Kidney (tissue), 14 donors: Measurements from ENCODE around the gene OLFML2B. TPM values are rescaled to one million over a fixed set of nuclear protein-coding genes. Genes with fewer than 3 reads are reported as not detected.

ENCODE experiments used
- DNase-seq, 5 donors: peaks; one replicate each; pipeline ENCODE4 v3.0.0-alpha.2; 2013 to 2020
- FAIRE-seq: peaks from 2 replicates; lab custom pipeline; 2012; peaks lifted over from hg19 to GRCh38; lab: Jason Lieb, UNC
- H3K27ac ChIP-seq, 2 donors: one replicate each; pipeline ENCODE4 v1.7.0; 2013; ENCODE audit warnings: low read depth in 2 of 2, low read length in 2 of 2, inconsistent platforms in 1 of 2
- H3K27me3 ChIP-seq: one replicate; pipeline ENCODE4 v1.7.1; 2013; ENCODE audit warnings: low read length, inconsistent platforms; ENCODE audit not compliant: control insufficient read depth, insufficient read depth
- H3K36me3 ChIP-seq, 3 donors: one replicate each; pipeline versions ENCODE4 v1.7.0 to v1.7.1; 2013; ENCODE audit warnings: low read length in 3 of 3, control low read depth in 1 of 3, inconsistent platforms in 1 of 3; ENCODE audit not compliant: insufficient read depth in 3 of 3, control insufficient read depth in 2 of 3
- H3K4me1 ChIP-seq, 3 donors: one replicate each; pipeline versions ENCODE4 v1.7.0 to v1.7.1; 2013; ENCODE audit warnings: low read length in 3 of 3, inconsistent platforms in 1 of 3, low read depth in 1 of 3; ENCODE audit not compliant: control insufficient read depth in 2 of 3, insufficient read depth in 2 of 3
- H3K4me3 ChIP-seq, 3 donors: one replicate each; pipeline versions ENCODE4 v1.7.0 to v1.8.1; 2013; ENCODE audit warnings: low read length in 3 of 3, control low read depth in 1 of 3, inconsistent platforms in 1 of 3
- H3K9ac ChIP-seq, 3 donors: one replicate each; pipeline versions ENCODE4 v1.7.0 to v1.7.1; 2013; ENCODE audit warnings: low read length in 3 of 3, control low read depth in 1 of 3, inconsistent platforms in 1 of 3
- H3K9me3 ChIP-seq, 3 donors: one replicate each; pipeline versions ENCODE4 v1.7.0 to v1.7.1; 2013; ENCODE audit warnings: low read length in 3 of 3, control low read depth in 1 of 3, inconsistent platforms in 1 of 3; ENCODE audit not compliant: control insufficient read depth in 2 of 3, insufficient read depth in 1 of 3
- intact Hi-C: fragments of 100-400 bp; cut with DNase I; formaldehyde crosslinking; loops from one replicate; pipeline ENCODE4 v1.11.1; 2022
- polyA plus RNA-seq: library from polyadenylated mRNA; stranded (reverse); fragments of 350-450 nt; fragmentation: Illumina TruSeq; extraction: RNeasy Lipid Tissue Mini Kit (QIAGEN cat#74804); gene quantifications from one replicate; pipeline ENCODE4 v1.2.3, GENCODE V29; 2014; ENCODE audit warnings: low read depth, low replicate concordance; ENCODE audit not compliant: insufficient read depth
- total RNA-seq: library from RNA; stranded (reverse); fragmentation: NEBNext Ultra II Directional; extraction: Animal tissue kit (Norgen Biotek cat#: 25700); gene quantifications from one replicate; pipeline ENCODE4 v1.2.1, GENCODE V29; 2021
- TF ChIP-seq, protein P1 (sequence below): IDR thresholded peaks from 3 replicates; pipeline ENCODE4 v1.5.1; 2012; ENCODE audit warnings: mild to moderate bottlenecking, moderate library complexity, borderline replicate concordance; ENCODE audit not compliant: insufficient read depth; ENCODE audit errors: extremely low read depth
- donor health status: control.
- donor health status: control.
- donor health status: control.
- donor health status: control.
- donor health status: control.
- donor health status: DM: yes; HTN: yes; CAD: no.
- donor health status: Normal renal cell carcinoma (clear cell type).

The OLFML2B gene
- total and polyA plus RNA-seq, 2 donors from 2014 or later, result 2.9 to 6.7 TPM

- no peaks in the 10 kb centered on the region for H3K9me3 ChIP-seq
- intact Hi-C loops, result no loop called here
- peak overlapping the region; percentile 52 to 74 for H3K27ac ChIP-seq
- peaks cover 0 to 5% (median 0%) of the 10 kb centered on the region in 3 donors for H3K36me3 ChIP-seq
- peak overlapping the region; percentile 56 to 80 (median 76) for H3K4me3 ChIP-seq
- TF ChIP-seq, protein P1, sequence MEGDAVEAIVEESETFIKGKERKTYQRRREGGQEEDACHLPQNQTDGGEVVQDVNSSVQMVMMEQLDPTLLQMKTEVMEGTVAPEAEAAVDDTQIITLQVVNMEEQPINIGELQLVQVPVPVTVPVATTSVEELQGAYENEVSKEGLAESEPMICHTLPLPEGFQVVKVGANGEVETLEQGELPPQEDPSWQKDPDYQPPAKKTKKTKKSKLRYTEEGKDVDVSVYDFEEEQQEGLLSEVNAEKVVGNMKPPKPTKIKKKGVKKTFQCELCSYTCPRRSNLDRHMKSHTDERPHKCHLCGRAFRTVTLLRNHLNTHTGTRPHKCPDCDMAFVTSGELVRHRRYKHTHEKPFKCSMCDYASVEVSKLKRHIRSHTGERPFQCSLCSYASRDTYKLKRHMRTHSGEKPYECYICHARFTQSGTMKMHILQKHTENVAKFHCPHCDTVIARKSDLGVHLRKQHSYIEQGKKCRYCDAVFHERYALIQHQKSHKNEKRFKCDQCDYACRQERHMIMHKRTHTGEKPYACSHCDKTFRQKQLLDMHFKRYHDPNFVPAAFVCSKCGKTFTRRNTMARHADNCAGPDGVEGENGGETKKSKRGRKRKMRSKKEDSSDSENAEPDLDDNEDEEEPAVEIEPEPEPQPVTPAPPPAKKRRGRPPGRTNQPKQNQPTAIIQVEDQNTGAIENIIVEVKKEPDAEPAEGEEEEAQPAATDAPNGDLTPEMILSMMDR, result no peak
- peaks cover 0 to 2% (median 0%) of the 10 kb centered on the region in 3 donors for H3K4me1 ChIP-seq
- DNase-seq (peak; percentile 72 to 83 (median 81)), FAIRE-seq (no peak)
- no peaks in the 10 kb centered on the region for H3K27me3 ChIP-seq
- H3K9ac ChIP-seq, result peak overlapping the region; percentile 28 to 68 (median 44)
Measured at GRCh38 chr1:162070094-162070748, 46.6 kb upstream of the OLFML2B start.

DNA sequence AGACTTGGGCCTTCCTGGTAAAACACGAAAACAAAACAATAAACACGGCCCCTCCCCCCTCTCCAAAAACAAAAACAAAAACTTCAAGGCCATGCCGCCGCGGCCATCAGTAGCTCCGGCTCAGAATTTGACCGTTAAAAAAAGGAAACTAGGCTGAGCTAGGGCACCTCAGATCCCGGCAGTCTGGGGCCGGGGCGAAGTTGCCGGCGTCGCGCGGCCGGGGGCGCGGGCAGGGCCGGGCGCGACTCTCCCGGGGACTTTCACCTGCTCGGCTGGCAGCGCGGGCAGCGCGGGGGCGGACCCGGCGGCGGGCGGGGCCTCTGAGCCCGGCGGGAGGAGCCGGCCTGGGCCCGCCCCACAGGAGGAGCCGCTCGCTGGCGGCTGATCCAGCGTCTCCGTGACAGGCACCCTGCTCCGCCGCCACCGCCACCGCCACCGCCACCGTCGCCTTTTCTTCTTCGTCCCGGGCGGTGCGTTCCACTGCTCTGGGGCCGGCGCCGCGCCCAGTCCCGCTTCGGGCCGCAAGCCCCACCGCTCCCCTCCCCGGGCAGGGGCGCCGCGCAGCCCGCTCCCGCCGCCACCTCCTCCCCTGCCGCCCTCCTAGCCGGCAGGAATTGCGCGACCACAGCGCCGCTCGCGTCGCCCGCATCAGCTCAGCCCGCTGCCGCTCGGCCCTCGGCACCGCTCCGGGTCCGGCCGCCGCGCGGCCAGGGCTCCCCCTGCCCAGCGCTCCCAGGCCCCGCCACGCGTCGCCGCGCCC lies 45.8 kb upstream of the OLFML2B start, which contains the start of gene NOS1AP:
TSS of gene NOS1AP (plus strand) at position 358 of the 760 bp plus-strand sequence. CDS start 487 bp downstream, outside the sequence.
- no peaks in the 10 kb centered on the region for H3K27me3 ChIP-seq
- intact Hi-C loops, result no loop called here
- DNase-seq (peak; percentile 86 to 94 (median 91)), FAIRE-seq (no peak)
- TF ChIP-seq, protein P1, result no peak
- H3K4me3 ChIP-seq, result peak within 1 kb of the TSS; percentile 56 to 80 (median 76)
- peak within 1 kb of the TSS; percentile 66 to 74 for H3K27ac ChIP-seq
- peaks cover 0 to 2% (median 0%) of the 10 kb centered on the region in 3 donors for H3K4me1 ChIP-seq
- H3K9ac ChIP-seq, result peak within 1 kb of the TSS; percentile 28 to 68 (median 44)
- H3K36me3 ChIP-seq, result peaks cover 0 to under 1% (median 0%) of the 10 kb centered on the region in 3 donors
- H3K9me3 ChIP-seq, result no peaks in the 10 kb centered on the region

DNA sequence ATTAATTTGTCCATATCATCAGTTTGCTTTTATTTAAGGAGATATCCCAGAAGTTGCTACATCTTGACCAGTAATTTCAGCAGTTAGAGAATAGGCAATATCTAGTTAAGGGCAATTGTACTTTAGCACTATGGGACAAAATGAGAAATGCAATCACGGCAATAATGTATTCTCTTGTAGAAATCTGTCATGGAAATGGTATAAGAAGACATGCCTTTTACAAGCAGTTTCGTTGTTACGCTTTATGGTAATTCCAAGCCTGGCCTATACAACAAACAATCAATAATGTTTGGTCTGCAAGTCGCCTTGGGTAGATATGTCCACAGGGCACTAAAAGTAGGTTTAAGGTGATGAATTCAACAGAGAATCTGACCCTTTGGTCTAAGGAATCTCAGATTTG lies 44.6 kb upstream of the OLFML2B start:
- Histone ChIP-seq H3K27ac (no peak overlapping the region), H3K36me3 (no peaks in the 10 kb centered on the region), H3K9ac (no peak overlapping the region), H3K27me3 (no peaks in the 10 kb centered on the region), H3K4me1 (peaks cover 0 to 2% (median 0%) of the 10 kb centered on the region in 3 donors), H3K9me3 (no peaks in the 10 kb centered on the region), H3K4me3 (no peak overlapping the region)
- FAIRE-seq (no peak), DNase-seq (no peak)
- TF ChIP-seq, protein P1, result no peak
- intact Hi-C loops, result no loop called here
